Stimulated activated CD4-positive, alpha-beta T cell treated with anti-CD3 and anti-CD28 coated beads, Interleukin-15, amount 100 ng/mL, for 48 hours (primary cell): ENCODE measurements around the gene TELO2.
"Not testable (repeated sequence)": the region's sequence is repeated elsewhere in the genome, so short reads cannot be mapped to it uniquely, and the experiment has no call there.

ENCODE experiments used
- DNase-seq, 2 donors: peaks; one replicate each; pipeline ENCODE4 v3.0.0-alpha.2; 2020; ENCODE audit warnings: low read depth in 2 of 2

The TELO2 gene

DNA sequence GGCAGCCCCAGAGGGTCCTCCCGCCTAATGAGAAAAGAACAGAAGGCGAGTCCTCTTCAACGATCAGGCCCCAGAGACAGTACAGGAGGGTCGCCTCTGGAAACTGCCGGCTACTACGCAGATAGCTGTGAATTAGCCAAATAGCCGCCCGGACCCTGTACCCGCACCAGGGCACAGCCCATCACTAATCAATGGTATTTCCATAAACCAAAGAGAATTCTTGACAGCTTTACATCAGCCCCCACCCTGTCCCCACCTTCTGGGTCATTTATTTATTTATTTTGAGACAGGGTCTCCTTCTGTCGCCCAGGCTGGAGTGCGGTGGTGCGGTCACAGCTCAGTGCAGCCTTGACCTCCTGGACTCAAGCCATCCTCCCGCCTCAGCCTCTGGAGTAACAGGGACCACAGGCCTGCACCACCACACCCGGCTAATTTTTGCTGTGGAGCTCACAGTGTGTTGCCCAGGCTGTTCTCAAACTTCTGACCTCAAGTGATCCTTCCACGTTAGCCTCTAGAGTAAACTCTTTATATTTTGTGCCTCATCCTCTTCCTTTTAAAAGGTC is 17.5 kb upstream of the TELO2 start:
- DNase-seq = no peak

DNA sequence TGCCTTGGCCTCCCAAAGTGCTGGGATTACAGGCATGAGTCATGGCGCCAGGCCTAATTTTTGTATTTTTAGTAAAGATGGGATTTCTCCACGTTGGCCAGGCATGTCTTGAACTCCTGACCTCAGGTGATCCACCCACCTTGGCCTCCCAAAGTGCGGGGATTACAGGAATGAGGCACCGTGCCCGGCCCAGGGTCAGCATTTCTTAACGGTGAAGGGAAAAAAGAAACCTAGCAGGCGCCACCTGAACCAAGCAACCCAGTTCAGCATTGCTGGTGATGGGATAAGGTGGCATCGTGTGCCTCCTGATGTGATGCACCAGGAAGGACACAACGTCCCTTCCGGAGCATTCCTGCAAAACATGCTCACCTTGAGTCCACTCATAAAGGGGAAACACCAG is 16.1 kb upstream of the TELO2 start:
- no peak for DNase-seq

- not testable (repeated sequence) for DNase-seq
Observed at GRCh38 chr16:1478937-1479336, 14.2 kb upstream of the TELO2 start.

DNA sequence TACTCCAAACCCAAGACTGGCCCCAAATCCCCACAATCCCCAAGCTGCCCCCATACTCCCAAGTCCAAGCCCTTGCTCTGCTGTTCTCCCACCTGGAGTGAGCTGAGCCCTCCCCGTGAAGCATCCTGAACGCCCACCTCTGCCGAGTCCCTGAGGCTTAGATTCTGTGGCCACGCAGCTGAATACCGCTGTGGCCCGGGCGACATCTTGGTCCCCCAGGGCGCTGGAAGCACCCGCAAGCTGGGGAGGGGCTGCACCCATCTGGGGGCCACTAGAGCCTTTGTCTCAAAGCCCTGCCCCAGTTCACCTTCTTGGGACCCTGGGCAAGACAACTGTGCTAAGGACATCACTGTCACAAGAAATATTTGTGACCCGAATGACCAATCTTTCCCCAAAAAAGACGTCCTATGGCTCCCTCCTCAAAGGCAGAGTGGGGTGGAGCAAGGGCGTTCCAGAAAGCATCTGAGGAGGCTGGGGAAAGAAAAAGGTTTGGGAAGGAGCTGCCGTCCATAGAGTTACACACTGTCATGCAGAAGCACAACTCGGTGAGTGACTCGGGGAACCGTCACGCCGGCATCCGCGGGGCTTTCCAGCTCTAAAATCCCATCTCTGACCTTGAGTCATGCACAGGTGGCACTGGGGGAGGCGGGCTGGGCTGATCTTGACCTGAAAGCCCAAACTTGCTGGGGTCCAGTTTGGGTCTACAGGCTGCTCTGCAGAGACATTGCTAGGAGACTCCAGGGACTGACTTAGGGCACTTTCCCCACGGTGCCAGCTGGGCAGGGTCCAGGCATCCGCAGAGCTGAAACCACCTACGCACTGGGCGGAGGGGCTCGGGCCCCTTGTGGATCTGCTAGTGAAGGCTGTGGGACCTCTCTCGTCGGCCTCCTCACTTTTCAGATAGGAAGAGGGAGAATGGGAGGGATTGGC is 11.0 kb upstream of the TELO2 start:
- no peak for DNase-seq

- no peak for DNase-seq
Observed at GRCh38 chr16:1485847-1486496, 7.2 kb upstream of the TELO2 start.

DNA sequence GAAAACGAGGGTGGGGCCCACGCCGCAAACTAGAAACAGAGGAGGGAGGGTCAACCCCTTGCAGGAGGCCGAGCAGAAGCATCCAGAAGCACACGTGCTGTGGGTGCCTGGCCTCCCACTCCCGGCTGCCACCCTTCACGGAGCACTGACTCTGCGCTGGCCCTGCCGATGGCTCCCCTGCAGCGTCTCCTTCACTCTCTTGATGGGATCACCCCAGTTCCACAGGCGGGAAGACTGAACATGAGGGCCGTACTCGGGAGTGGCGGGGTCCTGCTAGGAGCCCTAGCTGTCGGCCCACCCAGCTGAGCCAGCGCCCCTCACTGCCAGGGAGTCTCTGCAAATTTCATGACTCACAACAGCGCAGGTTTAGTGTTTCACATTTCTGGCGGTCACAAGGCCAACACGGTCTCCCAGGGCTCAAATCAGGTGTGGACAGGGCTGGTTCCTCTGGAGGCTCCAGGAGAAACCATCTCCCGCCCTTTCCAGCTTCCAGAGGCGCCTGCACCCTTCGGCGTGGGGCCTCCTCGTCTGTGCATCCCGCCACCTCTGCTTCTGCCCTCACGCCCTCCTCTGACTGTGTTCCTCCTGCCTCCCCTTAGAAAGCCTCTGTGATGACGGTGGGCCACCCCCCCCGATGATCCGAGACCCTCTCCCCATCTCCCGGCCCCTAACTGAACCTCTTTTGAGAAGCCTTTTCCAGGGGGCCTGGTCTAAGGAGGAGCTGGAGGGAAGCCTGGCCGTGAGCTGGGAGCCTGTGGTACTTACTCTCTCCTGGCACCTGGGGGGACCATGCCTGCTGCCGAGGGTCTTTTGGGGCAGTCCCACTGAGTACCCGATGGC is 6.4 kb upstream of the TELO2 start:
- DNase-seq = no peak

- DNase-seq = no peak
Observed at GRCh38 chr16:1487395-1488053, 5.6 kb upstream of the TELO2 start.

- DNase-seq = no peak
Observed at GRCh38 chr16:1488054-1488601, 5.0 kb upstream of the TELO2 start.

DNA sequence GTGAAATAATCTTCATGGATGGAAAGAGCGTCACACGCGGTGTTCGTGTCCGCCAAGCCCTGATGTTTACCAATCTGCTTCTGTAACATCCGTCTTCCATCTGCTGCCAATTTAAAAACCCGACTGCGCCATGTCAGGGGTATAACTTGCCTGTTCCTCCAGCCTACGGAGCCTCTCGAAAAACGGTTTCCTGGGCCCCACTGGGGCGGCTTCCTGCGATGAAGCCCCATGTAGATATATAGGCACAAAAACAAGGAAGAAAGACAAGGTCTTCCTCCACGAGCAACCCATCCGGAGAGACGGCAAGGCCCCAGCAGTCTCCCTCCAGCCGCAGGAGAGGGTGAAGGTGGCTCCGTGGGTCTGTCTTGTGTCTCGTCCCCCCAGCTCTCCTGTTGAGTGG is 4.5 kb upstream of the TELO2 start, which contains the start of gene PTX4:
TSS of gene PTX4 (minus strand) at position 326 of the 400 bp plus-strand sequence. CDS start at position 291, 35 bp downstream.
- DNase-seq = no peak

DNA sequence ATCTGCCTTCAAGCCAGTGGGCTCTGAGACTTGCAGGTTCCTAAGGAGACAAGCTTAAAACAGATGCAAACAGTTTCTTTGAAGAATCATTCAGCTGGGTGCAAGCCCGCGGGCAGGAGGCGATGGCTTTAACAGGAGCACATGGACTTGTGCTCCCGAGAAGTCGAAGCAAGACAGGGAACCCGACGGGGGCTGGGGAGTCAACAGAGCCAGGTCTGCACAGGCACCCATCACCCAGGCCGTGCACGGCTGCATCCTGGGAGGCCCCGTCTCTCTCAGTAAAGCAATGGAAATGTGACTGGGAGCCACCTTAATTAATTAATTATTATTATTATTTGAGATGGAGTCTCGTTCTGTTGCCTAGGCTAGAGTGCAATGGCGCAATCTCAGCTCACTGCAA is 4.1 kb upstream of the TELO2 start:
- DNase-seq = no peak

GRCh38 chr16:1491327-1491726 is 1.8 kb upstream of the TELO2 start:
- DNase-seq = no peak

GRCh38 chr16:1492082-1492922 is 858 bp upstream of the TELO2 start:
- DNase-seq = no peak

DNA sequence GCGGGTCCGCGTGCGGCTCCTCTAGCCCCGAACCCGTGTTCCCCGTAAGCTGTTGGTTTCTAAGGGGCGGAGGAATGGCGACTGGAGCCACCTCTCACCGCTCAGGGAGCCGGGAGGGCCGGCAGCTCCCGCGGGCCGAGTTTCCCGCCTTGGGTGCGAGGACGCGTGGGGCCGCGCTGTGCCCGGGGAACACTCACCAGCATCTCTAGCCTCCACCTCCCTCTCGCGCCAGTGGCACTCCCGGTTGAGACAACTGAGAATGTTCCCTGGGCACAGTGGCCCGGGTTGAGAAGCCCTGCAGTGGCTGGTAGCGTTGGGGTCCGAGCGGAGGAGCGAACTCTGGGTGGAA is 560 bp downstream of the TELO2 start:
- no peak for DNase-seq

GRCh38 chr16:1494129-1494640 is 1.0 kb downstream of the TELO2 start:
- no peak for DNase-seq

DNA sequence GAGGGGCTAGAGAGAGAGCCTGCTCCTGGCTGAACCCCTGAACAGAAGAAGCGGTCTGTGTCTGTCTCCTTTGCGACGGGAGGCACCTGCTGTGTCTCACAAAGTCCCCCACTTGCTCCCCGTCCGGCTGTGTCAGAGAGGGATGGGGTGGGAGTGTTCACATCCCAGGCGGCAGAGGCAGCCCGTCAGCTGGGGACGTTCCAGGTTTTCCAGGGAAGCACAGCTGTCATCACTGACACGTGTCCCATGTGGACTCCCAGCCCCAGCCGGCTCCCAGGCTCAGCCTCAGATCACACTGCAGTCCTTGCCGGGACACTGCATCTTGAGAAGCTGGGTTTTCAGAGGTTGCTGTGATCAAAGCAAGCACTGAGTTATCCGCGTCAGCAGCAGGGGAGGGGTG is 1.6 kb downstream of the TELO2 start:
- no peak for DNase-seq

GRCh38 chr16:1495211-1495888 is 2.2 kb downstream of the TELO2 start:
- no peak for DNase-seq

DNA sequence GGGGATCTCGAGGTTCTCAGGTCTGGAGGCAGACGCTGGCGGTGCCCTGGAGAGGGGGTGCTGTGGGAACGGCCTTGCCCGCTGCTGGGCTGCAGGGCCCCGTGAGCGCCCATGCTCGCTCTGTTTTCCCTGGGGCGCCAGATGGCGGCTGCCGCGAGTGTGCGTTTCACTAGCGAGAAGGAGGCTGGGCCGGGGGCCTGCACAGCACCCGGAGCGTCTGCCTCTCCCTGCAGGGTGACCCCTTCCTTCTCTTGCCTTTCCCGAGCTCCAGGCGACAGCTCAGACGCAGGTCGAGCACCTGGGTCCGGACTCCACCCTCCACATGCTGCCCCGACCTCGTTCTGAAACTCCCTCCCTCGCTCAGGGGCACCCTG is 2.7 kb downstream of the TELO2 start:
- DNase-seq = no peak

- no peak for DNase-seq
Observed at GRCh38 chr16:1496464-1496863, 3.3 kb downstream of the TELO2 start.

GRCh38 chr16:1497014-1497598 is 3.9 kb downstream of the TELO2 start:
- DNase-seq = no peak
